Large intestine (tissue), 3 donors: Measurements from ENCODE around the gene BCL2. TPM values are rescaled to one million over a fixed set of nuclear protein-coding genes. Genes with fewer than 3 reads are reported as not detected.
A peak's percentile ranks its signal among the peaks of the same experiment; 100 is the strongest.

Source experiments
- DNase-seq, 2 donors: peaks; one replicate each; pipeline versions ENCODE4 v3.0.0 to v3.0.0-alpha.2; 2013
- H3K27ac ChIP-seq: one replicate; pipeline ENCODE4 v1.5.1; 2013; ENCODE audit warnings: low read length
- H3K27me3 ChIP-seq: 2 replicates; pipeline ENCODE4 v1.6.1; 2013; ENCODE audit warnings: low read length; ENCODE audit not compliant: control insufficient read depth, insufficient read depth
- H3K36me3 ChIP-seq: 2 replicates; pipeline ENCODE4 v1.6.1; 2013; ENCODE audit warnings: low read length; ENCODE audit not compliant: control insufficient read depth, insufficient read depth
- H3K4me1 ChIP-seq: one replicate; pipeline ENCODE4 v1.6.1; 2013; ENCODE audit warnings: low read length; ENCODE audit not compliant: control insufficient read depth, insufficient read depth
- H3K4me3 ChIP-seq: one replicate; pipeline ENCODE4 v1.5.1; 2013; ENCODE audit warnings: low read length
- H3K9me3 ChIP-seq: one replicate; pipeline ENCODE4 v1.6.1; 2013; ENCODE audit warnings: mild to moderate bottlenecking, low read depth, low read length, moderate library complexity; ENCODE audit not compliant: control insufficient read depth
- WGBS: methylation state at CpG from one replicate; pipeline ENCODE4 v1.1.5; 2013; ENCODE audit warnings: low lambda C conversion rate; ENCODE audit not compliant: insufficient coverage; 5-methylcytosine and 5-hydroxymethylcytosine counted together
- polyA plus RNA-seq: library from polyadenylated mRNA; unstranded; fragments of 120-200 nt; gene quantifications from one replicate; pipeline ENCODE4 v1.2.1, GENCODE V29; 2013

Gene BCL2
- polyA plus RNA-seq, 1 donor: 8.8 TPM

DNA sequence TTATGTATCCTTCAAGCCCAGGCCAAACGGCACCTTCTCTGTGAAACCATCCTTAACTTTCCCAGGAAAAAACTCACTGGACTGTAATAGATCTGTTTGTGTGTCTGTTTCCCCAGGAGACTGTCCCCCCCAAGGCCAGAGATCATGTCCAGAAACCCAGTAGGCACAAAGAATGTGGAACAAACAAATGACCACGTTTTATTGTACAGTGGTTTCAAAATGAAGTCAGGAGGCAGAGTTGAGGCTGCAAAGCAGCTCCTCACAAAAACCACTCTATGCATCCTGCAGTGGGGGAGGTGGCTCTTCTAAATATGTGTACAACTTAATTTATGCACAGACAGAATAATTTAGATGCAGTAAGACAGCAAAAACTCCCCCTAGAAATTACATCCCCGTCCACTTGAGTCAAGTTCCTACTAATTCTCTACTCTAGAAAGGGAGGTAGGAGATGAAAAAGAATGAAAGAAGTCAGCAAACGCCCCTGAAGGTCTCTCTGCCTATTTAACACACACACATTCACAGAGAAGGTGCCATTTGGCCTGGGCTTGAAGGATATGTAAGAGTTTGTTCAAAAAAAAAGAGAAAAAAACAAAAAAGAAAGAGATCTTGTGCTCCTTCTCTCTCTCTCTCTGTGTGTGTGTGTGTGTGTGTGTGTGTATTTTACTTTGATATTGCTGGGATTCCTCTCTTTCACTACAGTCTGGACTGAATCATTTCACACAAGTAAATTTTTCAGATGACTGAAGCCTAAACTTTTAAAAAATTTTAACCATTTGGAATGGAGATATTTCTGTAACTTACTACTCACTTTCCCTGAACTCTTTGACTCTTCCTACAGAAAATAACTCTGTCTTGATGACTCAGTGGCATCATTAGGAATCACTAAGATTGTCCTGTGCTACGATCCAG, 19.5 kb downstream of the BCL2 start:
- H3K27ac ChIP-seq: no peak overlapping the region
- DNase-seq: no peak
- WGBS: 67% methylated on average over 1 of the region's 5 CpGs

DNA sequence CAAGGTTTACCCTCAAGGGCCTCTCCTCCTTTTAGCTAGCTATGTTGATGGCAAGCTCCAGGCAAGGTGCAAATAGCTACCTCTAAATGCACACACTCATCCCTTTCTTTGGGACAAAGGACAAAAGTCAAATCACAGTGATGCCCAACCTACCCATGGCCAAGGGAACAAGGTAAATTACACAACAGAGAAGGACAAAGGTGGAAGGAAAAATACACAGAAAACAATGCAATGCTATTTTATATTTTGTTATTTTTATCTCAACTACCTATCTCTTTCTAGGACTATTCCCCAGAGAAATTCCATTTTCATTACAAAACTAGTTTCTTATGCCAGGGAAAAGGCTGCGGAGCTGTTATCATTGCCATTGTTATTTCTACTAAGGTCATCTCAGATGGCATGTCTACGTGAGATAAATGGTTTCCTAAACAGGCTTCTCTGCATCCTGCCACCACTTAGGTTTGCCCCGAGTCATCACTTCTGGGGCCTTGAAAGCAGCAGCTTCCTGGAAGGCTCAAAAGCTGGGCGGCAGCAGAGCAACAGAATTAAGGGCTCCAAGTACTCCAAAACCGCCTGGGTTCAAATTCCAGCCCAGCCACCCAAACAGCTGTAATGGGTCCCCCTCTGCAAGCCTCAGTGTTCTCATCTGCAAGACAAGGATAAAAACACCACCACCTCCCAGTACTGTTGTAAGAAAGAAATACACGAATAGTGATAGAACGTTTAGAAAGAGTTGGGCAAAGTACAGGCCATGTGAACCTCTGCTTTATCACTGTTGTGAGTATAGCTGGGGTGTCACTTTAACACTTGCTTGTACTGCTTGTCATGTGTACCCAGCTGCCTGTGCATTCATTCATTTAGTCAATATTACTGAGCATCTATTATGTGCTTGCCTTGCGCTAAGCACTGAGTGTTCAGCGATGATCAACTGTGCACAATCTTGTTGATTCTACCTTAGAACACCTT, 20.9 kb downstream of the BCL2 start:
- H3K27ac ChIP-seq: peak overlapping the region; percentile 14
- no peak overlapping the region for H3K4me3 ChIP-seq
- DNase-seq: peak in 1 of 2 donors; percentile 73
- 23% methylated on average over 3 of the region's 9 CpGs for WGBS
- H3K9me3 ChIP-seq: no peaks in the 10 kb centered on the region
- no peaks in the 10 kb centered on the region for H3K36me3 ChIP-seq
- no peaks in the 10 kb centered on the region for H3K27me3 ChIP-seq
- H3K4me1 ChIP-seq: peaks cover 25% of the 10 kb centered on the region

More for the DNA sequence above, 19.5 kb downstream of the BCL2 start:
- Histone ChIP-seq H3K27me3 (no peaks in the 10 kb centered on the region), H3K4me1 (peaks cover 25% of the 10 kb centered on the region), H3K36me3 (no peaks in the 10 kb centered on the region), H3K4me3 (no peak overlapping the region), H3K9me3 (no peaks in the 10 kb centered on the region)

DNA sequence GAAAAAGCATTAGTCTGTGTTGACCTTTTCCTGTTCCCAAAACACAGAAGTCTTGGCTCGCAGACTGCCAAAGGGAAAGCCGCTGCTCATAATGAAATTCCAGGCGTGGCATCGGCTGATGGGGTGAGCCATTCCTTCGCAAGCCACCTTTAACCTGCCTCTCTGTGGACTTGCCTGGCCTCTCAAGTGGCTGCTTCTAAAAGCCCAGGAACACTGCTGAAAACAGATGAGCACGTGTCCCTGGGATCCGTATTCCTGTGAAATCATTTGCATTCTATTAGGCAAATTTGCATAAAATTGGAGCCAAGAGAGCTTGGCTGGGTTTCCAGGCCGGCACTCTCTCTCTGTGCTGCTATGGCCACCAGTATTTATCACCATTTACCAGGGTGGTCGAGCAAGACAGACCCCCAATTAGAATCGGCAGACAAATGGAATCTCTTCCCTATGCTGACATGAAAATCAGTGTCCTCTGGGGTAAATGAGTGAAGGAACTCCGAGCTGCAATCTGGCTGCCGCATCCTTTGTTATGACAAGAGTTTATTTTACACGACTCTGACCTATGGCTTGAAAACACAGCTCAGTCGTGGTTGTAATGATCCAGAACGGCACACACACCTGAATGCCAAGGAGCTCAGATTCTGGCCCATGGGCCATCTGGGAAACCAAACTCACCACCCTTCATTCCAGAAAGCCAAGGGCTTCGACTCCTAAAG, 21.7 kb downstream of the BCL2 start:
- Histone ChIP-seq H3K4me3 (no peak overlapping the region), H3K4me1 (peaks cover 24% of the 10 kb centered on the region), H3K27ac (no peak overlapping the region), H3K27me3 (no peaks in the 10 kb centered on the region), H3K9me3 (no peaks in the 10 kb centered on the region), H3K36me3 (peaks cover 4% of the 10 kb centered on the region)
- DNase-seq: no peak
- no CpG with 5 or more reads among the region's 16 CpGs for WGBS

DNA sequence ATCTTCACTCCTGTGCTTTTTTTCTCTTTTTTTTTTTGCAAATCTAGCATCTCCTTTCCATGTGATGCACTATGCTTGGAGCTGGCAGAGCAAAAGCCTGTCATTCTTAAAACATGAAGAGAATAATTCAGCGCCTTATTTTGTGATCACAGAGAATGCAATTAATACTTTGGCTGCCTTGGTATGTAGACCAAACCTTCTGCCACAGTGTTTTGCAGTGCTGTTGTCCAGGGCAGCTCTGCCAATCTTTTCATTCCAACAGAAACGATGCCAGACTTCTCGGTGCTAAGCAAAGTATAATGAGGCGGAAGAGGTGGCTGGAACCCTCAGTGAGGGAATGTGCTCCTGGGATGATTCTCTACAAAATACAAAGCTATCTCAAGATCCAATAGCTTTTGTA, 25.6 kb downstream of the BCL2 start:
- Histone ChIP-seq H3K4me1 (peaks cover 15% of the 10 kb centered on the region), H3K36me3 (peaks cover 12% of the 10 kb centered on the region), H3K27me3 (no peaks in the 10 kb centered on the region), H3K27ac (no peak overlapping the region), H3K9me3 (no peaks in the 10 kb centered on the region), H3K4me3 (no peak overlapping the region)
- 93% methylated on average over 3 of the region's 4 CpGs for WGBS
- DNase-seq: no peak

DNA sequence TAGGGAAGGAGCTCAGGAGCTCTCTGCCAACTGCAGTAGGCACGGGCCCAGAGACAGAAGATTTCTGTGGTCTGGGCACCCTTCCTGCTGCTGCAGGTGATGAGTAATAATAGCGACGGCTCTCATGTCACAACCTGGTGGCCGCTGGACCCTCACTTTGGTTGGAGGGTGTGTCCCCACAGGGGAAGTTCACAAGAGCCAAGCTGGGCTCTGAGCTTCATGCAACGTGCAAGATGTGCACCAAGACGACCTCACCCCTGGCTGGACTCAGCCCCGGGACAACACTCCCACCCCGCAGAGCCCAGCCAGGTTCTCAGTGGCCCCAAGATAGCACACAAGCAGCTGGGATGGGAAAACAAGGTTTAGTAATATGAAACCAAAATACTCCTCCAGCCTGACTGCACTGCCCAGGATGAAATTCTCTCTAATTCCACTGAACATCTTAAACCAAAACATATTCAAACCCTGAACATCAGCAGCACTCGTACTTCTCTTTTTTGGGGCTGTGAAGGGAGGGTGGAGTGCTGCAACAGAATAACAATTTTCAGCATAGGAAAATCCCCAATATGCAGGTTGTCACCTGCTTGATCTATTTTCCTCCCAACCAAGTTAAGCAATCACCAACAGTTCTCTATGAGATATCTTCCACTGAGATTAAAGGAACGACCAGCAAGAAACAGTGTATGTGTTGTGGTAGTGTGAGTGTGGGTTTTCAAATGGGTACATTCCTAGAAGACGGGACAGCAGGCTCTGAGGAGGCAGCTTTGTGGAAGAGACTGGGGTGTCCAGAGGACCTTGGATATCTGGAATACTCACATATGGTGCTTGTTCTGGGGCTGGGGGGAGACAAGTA, 26.5 kb downstream of the BCL2 start:
- Histone ChIP-seq H3K9me3 (no peaks in the 10 kb centered on the region), H3K27ac (no peak overlapping the region), H3K27me3 (no peaks in the 10 kb centered on the region), H3K36me3 (peaks cover 12% of the 10 kb centered on the region), H3K4me3 (no peak overlapping the region), H3K4me1 (peaks cover 6% of the 10 kb centered on the region)
- WGBS: 80% methylated on average over 1 of the region's 11 CpGs
- no peak for DNase-seq

DNA sequence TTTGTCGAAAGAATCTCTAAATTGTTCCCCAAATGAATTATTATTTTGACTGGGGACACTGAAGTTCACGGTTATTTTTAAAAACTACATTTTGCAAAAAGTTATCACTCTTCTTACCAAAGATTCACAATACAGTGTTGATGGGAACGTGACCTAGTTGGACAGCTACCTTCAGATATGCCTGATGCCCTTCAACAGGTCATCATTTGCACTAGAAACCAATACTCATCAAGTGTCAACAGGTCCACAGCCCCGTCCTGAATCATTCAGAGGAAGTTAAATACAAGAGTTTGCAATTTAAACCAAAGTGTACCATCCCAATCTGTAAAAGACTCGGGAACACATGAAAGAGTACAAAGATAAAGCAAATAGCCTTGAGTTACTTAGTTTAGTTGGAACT, 28.3 kb downstream of the BCL2 start:
- no peak for DNase-seq
- Histone ChIP-seq H3K4me1 (no peaks in the 10 kb centered on the region), H3K27me3 (no peaks in the 10 kb centered on the region), H3K27ac (no peak overlapping the region), H3K4me3 (no peak overlapping the region), H3K36me3 (peaks cover 12% of the 10 kb centered on the region), H3K9me3 (no peaks in the 10 kb centered on the region)
- WGBS: 94% methylated on average over 2 of the region's 5 CpGs

DNA sequence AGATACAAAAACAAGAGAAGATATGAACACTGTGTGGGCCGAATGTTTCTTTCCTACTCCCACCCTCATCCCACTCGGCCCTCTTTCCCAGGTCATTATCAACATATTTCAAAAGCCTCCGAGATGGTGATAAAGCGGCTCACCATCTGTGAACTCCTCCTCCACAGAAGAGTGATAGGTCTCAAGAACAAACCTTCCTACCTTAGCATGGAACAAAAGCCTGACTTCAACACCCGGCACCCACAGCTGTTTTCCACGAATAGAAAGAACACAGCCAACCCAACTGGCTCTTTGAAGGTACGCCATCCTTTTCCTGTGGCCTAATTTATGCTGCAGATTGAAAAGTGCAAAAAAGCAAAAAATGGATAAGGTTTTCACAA, 28.8 kb downstream of the BCL2 start:
- no peak for DNase-seq
- Histone ChIP-seq H3K4me1 (no peaks in the 10 kb centered on the region), H3K9me3 (no peaks in the 10 kb centered on the region), H3K27ac (no peak overlapping the region), H3K27me3 (no peaks in the 10 kb centered on the region), H3K36me3 (peaks cover 12% of the 10 kb centered on the region), H3K4me3 (no peak overlapping the region)
- WGBS: 100% methylated on average over 1 of the region's 7 CpGs

DNA sequence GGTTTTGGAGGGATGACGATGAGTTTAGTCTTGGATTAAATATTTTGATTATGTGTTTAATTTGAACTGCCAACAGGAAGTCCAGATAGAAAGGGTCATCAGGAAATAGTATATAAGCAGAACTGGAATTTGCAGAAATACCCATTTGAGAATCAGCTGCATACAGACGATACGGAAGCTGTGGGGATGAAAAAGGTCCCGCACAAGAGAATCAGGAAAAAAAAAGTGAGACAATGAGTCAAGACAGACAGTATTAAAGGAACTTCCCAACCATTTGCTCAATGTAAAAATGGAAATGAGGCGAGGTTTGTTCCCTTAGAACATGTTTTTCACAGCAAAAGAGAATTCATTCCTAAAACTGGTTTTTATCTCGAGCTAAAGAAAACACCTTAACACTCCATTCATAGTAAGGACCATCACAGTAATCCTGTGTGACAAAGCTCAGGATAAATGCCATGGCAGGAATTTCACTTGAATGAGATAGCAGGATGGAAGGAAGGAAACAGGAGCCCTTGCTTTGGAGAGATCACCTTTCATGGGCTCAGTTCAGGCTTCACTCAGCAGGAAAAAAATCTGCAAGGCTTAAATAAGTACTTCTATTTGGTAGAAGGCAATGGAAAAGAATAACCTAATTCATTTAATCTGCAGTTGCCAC, 29.3 kb downstream of the BCL2 start:
- no peak overlapping the region for H3K4me3 ChIP-seq
- DNase-seq: no peak
- no peaks in the 10 kb centered on the region for H3K4me1 ChIP-seq
- peaks cover 12% of the 10 kb centered on the region for H3K36me3 ChIP-seq
- no peaks in the 10 kb centered on the region for H3K9me3 ChIP-seq
- H3K27me3 ChIP-seq: no peaks in the 10 kb centered on the region
- H3K27ac ChIP-seq: no peak overlapping the region
- WGBS: 90% methylated on average over 5 of the region's 6 CpGs

DNA sequence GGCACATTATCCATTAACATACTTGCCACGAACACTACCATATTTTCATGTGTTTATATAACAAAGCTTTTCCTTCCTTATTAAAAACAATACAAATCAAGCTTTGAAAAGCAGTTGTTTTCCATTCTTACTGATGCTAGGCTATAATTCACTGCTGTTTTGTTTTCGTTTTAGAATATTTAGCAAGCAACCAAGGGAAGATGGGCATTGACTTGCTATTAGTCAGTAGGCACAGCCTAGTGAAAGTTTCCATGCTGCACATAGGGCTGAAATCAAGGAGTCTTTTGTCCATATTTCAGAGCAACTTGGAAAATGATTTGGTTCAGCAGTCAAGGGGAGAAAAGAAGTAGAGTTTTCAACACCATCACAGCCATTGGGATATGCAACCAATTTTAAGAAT, 31.3 kb downstream of the BCL2 start:
- Histone ChIP-seq H3K4me3 (no peak overlapping the region), H3K27ac (no peak overlapping the region)
- 70% methylated on average over 2 of the region's 2 CpGs for WGBS

More for the DNA sequence above, 31.3 kb downstream of the BCL2 start:
- no peaks in the 10 kb centered on the region for H3K9me3 ChIP-seq
- DNase-seq: no peak
- H3K4me1 ChIP-seq: no peaks in the 10 kb centered on the region
- H3K36me3 ChIP-seq: peaks cover 12% of the 10 kb centered on the region
- H3K27me3 ChIP-seq: no peaks in the 10 kb centered on the region
